Hepatic stellate cell (primary cell): Measurements from ENCODE around the gene ZNF292.
"Not testable (repeated sequence)": the region's sequence is repeated elsewhere in the genome, so short reads cannot be mapped to it uniquely, and the experiment has no call there.

Experiments used
- DNase-seq: peaks from one replicate; pipeline ENCODE4 v3.0.0; 2011; ENCODE audit warnings: low spot score

Gene ZNF292

GRCh38 chr6:87213364-87213763 lies 58.0 kb downstream of the ZNF292 start:
- no peak for DNase-seq

- no peak for DNase-seq
Measured at GRCh38 chr6:87214831-87215230, 59.5 kb downstream of the ZNF292 start.

- no peak for DNase-seq
Measured at GRCh38 chr6:87220997-87221396, 65.6 kb downstream of the ZNF292 start.

- no peak for DNase-seq
Measured at GRCh38 chr6:87222676-87223075, 67.3 kb downstream of the ZNF292 start.

GRCh38 chr6:87224971-87225370 lies 69.6 kb downstream of the ZNF292 start:
- DNase-seq = no peak

- no peak for DNase-seq
Measured at GRCh38 chr6:87225511-87225910, 70.1 kb downstream of the ZNF292 start.

DNA sequence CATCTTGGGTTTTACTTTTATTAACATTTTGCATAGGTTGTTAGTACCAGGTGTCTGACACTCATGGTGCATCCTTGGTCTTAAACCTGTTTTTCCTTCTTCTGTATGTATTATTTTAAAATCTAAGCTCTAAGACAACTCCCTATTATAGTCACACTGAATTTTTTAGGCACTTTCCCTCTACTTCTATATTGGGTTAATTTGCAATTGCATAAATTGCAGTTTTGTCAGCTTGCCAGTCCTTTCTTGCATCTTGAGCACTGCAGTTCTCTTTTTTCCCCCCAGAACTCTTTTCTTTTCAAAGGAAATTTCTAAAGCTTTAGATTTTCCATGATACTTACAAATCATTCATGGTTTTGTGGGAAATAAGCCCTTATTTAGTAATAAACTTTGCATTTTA lies 70.6 kb downstream of the ZNF292 start:
- no peak for DNase-seq

DNA sequence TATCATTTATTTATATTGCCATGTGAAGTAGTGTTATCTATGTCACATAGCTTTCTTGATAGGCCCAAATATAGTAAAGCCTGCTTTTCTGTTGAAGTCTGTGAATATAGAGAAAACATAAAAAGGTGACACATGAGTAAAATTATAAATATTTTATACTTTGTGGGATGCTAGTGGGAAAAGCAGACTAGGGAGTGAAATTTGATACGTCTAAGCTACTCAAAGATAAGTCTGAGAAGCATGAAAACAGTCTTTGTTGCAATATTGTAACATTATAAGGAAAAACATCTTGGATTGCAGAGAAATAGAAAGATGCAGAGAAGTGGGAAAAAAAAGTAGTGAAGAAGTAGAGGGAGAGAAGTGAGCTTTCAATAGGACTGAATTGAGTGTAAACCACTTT lies 75.4 kb downstream of the ZNF292 start:
- DNase-seq = no peak

DNA sequence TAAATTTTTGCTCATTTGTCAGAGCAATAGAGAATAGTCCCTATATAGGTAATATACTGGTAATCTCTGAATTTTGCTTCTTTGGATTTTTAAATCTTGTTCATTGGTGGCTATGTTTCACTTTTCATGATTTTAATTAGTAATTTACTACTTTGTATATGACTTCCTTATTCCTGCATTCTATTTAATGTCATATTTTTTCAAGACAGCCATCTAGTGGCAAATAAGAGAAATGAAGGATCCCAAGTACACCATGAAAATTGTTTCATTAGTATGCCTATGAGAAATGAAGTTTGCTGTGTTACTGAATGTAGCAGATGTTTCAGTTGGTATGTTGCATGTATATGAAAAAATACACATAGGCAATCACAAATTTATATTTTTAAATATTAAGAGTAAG lies 82.4 kb downstream of the ZNF292 start:
- DNase-seq = peak; percentile 19

- DNase-seq = not testable (repeated sequence)
Measured at GRCh38 chr6:87239098-87239635, 83.8 kb downstream of the ZNF292 start.

DNA sequence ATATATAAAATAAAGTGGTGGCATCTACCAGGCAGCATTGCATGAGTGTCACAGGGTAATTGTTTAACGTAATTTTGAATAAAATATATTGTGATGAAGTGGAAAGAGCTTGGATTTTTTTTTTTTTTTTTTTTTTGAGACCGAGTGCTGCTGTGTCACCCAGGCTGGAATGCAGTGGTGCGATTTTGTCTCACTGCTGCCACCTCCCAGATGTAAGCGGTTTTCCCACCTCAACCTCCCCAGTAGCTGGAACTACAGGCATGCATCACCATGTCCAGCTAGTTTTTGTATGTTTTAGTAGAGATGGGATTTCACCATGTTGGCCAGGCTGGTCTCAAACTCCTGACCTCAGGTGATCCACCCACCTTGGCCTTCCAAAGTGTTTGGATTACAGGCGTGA lies 85.9 kb downstream of the ZNF292 start:
- no peak for DNase-seq

DNA sequence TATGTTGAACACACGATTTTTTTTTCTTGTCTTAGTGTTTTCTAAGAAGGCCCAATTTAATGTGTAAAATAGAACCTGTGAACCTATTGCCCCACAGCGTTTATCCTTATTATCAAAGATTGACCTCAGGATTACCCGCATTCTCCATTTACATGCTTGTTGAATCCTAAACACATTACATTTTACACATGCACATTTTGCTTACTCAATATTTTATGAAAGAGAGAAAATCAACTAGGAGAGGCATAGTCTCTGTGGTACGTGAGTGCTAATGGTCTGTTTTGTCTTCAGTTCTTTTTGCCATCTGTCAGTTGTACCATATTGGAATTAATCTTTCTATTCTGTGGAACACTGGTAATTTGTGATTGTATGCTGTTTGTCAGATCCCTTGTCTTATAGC lies 86.9 kb downstream of the ZNF292 start:
- DNase-seq = no peak

DNA sequence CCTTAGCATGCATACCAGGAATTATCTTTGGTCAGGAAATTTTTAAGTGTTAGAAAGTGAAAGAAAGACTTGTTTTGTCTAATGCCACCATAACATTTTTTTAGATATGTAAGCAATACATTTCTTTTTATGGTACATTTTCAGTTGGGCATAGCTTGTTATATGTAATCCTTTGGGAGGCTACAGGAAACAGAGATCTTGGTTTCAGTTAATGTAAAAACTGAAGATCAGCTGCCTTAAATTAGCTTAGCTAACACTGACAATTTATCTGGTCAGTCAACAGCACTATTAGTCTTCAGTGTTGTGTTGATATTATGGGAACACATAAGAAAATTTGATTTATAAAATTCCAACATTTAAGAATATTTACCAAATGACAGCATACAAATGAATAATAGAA lies 88.4 kb downstream of the ZNF292 start:
- no peak for DNase-seq

DNA sequence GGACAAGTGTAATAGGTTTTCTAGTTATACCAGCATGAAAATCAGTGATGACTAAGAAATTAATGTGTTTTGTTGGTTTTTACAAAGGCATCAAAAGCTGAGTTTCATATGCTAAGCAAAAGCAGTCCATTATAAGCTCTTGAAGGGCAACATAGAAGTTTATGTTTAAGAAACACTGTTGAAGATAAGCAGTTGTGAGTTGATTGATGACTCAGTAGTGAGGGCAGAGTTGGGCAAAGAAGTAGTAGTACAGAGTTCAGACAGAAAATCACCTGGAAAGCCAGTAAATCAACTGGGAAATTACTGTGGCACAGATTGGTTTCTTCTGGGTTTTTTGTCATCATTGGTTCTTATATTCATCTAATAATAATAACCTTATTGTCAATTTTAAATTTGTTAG lies 89.0 kb downstream of the ZNF292 start:
- no peak for DNase-seq

DNA sequence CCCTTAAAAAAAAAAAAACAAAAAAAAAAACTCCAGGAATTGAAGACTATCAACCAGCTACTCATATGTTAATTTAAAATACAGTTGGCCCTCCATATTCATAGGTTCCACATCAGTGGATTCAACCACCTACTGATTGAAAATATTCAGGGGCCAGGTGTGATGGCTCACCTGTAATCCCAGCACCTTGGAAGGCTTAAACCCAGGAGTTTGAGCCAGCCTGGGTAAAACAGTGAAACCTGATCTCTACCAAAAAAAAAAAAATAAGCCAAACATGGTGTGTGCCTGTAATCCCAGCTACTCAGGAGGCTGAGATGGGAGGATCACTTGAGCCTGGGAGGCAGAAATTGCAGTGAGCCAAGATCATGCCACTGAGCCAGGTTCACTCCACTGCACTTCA lies 94.7 kb downstream of the ZNF292 start:
- no peak for DNase-seq

GRCh38 chr6:87251225-87251624 lies 95.9 kb downstream of the ZNF292 start:
- no peak for DNase-seq

DNA sequence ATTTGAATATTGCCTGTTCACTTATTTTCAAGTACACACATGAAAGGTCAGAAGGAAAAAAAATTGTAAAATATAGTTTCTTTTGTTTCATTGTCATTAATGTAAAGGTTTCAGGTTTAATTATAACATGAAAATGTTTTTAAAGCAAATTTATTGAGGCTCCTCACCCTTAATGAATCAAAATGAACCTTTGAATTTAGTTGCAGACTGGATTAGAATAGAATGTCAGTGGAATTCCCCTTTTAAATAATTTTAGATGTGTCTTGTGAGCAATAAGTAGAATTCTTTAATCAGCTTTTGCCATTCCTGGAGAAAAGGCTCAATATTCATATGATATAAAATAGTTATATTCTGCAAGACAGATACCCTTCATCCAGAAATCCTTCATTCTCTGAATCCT lies 96.4 kb downstream of the ZNF292 start:
- no peak for DNase-seq

GRCh38 chr6:87257046-87257445 lies 101.7 kb downstream of the ZNF292 start:
- DNase-seq = no peak

DNA sequence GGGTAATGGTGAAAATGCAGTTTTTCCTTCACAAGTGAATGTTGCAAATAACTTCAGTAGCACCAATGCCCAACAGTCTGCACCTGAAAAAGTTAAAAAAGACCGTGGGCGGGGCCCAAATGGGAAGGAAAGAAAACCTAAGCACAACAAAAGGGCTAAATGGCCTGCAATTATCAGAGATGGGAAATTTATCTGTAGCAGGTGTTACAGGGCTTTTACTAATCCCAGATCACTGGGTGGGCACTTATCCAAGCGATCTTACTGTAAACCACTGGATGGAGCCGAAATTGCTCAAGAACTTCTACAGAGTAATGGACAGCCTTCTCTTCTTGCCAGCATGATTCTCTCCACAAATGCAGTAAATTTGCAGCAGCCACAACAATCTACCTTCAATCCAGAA lies 102.2 kb downstream of the ZNF292 start:
- DNase-seq = no peak

GRCh38 chr6:87257975-87258374 lies 102.6 kb downstream of the ZNF292 start:
- no peak for DNase-seq

DNA sequence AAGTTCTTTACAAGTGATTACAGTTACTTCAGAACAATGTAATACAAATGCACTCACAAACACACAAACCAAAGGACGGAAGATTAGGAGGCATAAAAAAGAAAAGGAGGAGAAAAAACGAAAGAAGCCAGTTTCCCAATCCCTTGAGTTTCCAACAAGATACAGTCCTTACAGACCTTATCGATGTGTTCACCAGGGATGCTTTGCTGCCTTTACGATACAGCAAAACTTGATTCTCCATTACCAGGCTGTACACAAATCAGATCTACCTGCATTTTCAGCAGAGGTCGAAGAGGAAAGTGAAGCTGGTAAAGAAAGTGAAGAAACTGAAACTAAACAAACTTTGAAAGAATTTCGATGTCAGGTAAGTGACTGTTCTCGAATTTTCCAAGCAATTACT lies 104.4 kb downstream of the ZNF292 start:
- DNase-seq = no peak

DNA sequence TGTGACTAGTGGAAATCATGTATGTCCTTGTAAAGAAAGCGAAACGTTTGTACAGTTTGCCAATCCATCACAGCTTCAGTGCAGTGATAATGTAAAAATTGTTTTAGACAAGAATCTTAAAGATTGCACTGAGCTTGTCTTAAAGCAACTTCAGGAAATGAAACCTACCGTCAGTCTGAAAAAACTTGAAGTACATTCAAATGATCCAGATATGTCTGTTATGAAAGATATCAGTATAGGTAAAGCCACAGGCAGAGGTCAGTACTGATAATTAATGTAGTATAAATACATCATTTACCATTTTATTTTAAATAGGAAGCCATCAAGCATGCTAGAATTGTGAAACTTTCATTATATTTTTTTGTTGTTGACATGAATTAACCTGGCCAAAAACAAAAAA lies 106.2 kb downstream of the ZNF292 start:
- no peak for DNase-seq

DNA sequence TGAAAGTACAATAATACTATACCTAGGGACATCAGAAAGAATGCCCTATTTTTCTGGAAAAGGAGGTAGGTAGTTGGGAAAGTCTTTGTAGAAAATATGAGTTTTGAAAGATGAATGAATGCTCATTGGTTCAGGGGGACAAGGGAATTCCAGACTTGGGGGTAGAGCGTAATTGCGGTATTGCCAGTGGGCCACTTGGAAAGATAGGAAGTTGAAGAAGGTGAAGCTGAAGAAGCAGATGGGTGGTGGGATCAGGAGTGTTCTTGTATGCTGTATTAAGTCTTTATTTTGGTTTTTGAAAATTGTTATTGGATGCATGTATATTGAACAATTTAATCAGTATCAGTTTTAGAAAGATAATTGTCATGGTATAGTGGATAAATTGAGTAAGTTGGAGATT lies 109.1 kb downstream of the ZNF292 start:
- DNase-seq = no peak

DNA sequence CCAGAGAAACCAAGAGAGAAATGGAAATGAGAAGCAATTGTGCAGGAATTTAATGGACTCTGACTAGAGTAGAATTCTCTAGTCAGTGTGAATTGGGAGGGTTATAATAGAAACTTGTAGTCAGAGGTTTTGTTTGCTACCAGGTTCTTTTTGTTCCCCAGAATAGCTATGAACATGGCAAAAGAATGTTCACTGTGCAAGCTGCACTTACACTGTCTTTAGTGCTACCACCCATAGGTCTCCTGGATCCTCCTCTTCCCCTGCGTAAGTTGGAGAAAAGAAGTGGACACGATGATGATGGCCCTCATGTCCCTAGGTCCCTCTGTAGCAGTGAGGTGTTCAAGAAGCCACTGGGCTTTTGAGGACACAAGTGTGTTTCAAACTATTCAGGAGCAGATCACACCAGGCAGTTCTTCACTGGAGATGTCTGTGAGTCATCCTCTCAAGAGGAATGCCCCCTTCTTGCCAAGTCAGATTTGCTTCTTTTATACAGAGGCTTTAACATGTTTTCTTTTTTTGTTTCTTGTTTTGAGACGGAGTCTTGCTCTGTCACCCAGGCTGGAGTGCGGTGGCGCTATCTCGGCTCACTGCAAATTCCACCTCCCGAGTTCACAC lies 119.4 kb downstream of the ZNF292 start:
- DNase-seq = peak; percentile 46

GRCh38 chr6:87276624-87277023 lies 121.3 kb downstream of the ZNF292 start:
- DNase-seq = no peak
